Measurements from ENCODE around the gene ESYT2.

Gene ESYT2

GRCh38 chr7:158732494-158733219 is 96.7 kb downstream of the ESYT2 start:
- no peaks in the 10 kb centered on the region for H3K4me1 ChIP-seq (ENCODE audit: control insufficient read depth, insufficient read depth, low read length)
- no peaks in the 10 kb centered on the region for H3K9me3 ChIP-seq (ENCODE audit: control insufficient read depth in 2 of 2, low read length in 2 of 2)
- H3K36me3 ChIP-seq (ENCODE audit: control insufficient read depth in 2 of 2, insufficient read depth in 2 of 2, low read length in 2 of 2): peaks cover 39 to 41% of the 10 kb centered on the region in 2 donors
- no peak overlapping the region for H3K4me3 ChIP-seq (ENCODE audit: low read length in 2 of 2)
- H3K9ac ChIP-seq (ENCODE audit: low read length in 2 of 2): no peak overlapping the region
- H3K27ac ChIP-seq (ENCODE audit: low read length): no peak overlapping the region
- H3K27me3 ChIP-seq (ENCODE audit: control insufficient read depth in 1 of 2, insufficient read depth in 2 of 2, low read length in 2 of 2): no peaks in the 10 kb centered on the region

- Histone ChIP-seq H3K27ac (ENCODE audit: low read length) (no peak overlapping the region), H3K9me3 (ENCODE audit: control insufficient read depth in 2 of 2, low read length in 2 of 2) (no peaks in the 10 kb centered on the region), H3K4me3 (ENCODE audit: low read length in 2 of 2) (no peak overlapping the region), H3K36me3 (ENCODE audit: control insufficient read depth in 2 of 2, insufficient read depth in 2 of 2, low read length in 2 of 2) (peaks cover 33 to 34% of the 10 kb centered on the region in 2 donors), H3K27me3 (ENCODE audit: control insufficient read depth in 1 of 2, insufficient read depth in 2 of 2, low read length in 2 of 2) (no peaks in the 10 kb centered on the region), H3K4me1 (ENCODE audit: control insufficient read depth, insufficient read depth, low read length) (no peaks in the 10 kb centered on the region), H3K9ac (ENCODE audit: low read length in 2 of 2) (no peak overlapping the region)
These were observed 97.5 kb downstream of the ESYT2 start for GRCh38 chr7:158731761-158732160.

GRCh38 chr7:158730383-158731346 is 98.6 kb downstream of the ESYT2 start:
- H3K27ac ChIP-seq (ENCODE audit: low read length): peak overlapping the region; percentile 18

GRCh38 chr7:158729646-158730382 is 99.5 kb downstream of the ESYT2 start:
- Histone ChIP-seq H3K27me3 (ENCODE audit: control insufficient read depth in 1 of 2, insufficient read depth in 2 of 2, low read length in 2 of 2) (no peaks in the 10 kb centered on the region), H3K9ac (ENCODE audit: low read length in 2 of 2) (no peak overlapping the region), H3K9me3 (ENCODE audit: control insufficient read depth in 2 of 2, low read length in 2 of 2) (no peaks in the 10 kb centered on the region), H3K36me3 (ENCODE audit: control insufficient read depth in 2 of 2, insufficient read depth in 2 of 2, low read length in 2 of 2) (peaks cover 21 to 25% of the 10 kb centered on the region in 2 donors), H3K4me1 (ENCODE audit: control insufficient read depth, insufficient read depth, low read length) (no peaks in the 10 kb centered on the region), H3K27ac (ENCODE audit: low read length) (peak overlapping the region; percentile 18), H3K4me3 (ENCODE audit: low read length in 2 of 2) (no peak overlapping the region)

More at GRCh38 chr7:158730383-158731346, 98.6 kb downstream of the ESYT2 start:
- H3K9me3 ChIP-seq (ENCODE audit: control insufficient read depth in 2 of 2, low read length in 2 of 2): no peaks in the 10 kb centered on the region
- H3K4me1 ChIP-seq (ENCODE audit: control insufficient read depth, insufficient read depth, low read length): no peaks in the 10 kb centered on the region
- H3K36me3 ChIP-seq (ENCODE audit: control insufficient read depth in 2 of 2, insufficient read depth in 2 of 2, low read length in 2 of 2): peaks cover 24 to 31% of the 10 kb centered on the region in 2 donors
- no peak overlapping the region for H3K4me3 ChIP-seq (ENCODE audit: low read length in 2 of 2)
- H3K27me3 ChIP-seq (ENCODE audit: control insufficient read depth in 1 of 2, insufficient read depth in 2 of 2, low read length in 2 of 2): no peaks in the 10 kb centered on the region
- H3K9ac ChIP-seq (ENCODE audit: low read length in 2 of 2): no peak overlapping the region

GRCh38 chr7:158728911-158729645 is 100.2 kb downstream of the ESYT2 start:
- Histone ChIP-seq H3K4me3 (ENCODE audit: low read length in 2 of 2) (no peak overlapping the region), H3K4me1 (ENCODE audit: control insufficient read depth, insufficient read depth, low read length) (no peaks in the 10 kb centered on the region), H3K27ac (ENCODE audit: low read length) (no peak overlapping the region), H3K9me3 (ENCODE audit: control insufficient read depth in 2 of 2, low read length in 2 of 2) (no peaks in the 10 kb centered on the region), H3K27me3 (ENCODE audit: control insufficient read depth in 1 of 2, insufficient read depth in 2 of 2, low read length in 2 of 2) (no peaks in the 10 kb centered on the region), H3K9ac (ENCODE audit: low read length in 2 of 2) (no peak overlapping the region), H3K36me3 (ENCODE audit: control insufficient read depth in 2 of 2, insufficient read depth in 2 of 2, low read length in 2 of 2) (peaks cover 14 to 18% of the 10 kb centered on the region in 2 donors)

GRCh38 chr7:158727690-158728089 is 101.6 kb downstream of the ESYT2 start:
- H3K27me3 ChIP-seq (ENCODE audit: control insufficient read depth in 1 of 2, insufficient read depth in 2 of 2, low read length in 2 of 2): no peaks in the 10 kb centered on the region
- no peak overlapping the region for H3K27ac ChIP-seq (ENCODE audit: low read length)
- no peak overlapping the region for H3K9ac ChIP-seq (ENCODE audit: low read length in 2 of 2)
- no peaks in the 10 kb centered on the region for H3K4me1 ChIP-seq (ENCODE audit: control insufficient read depth, insufficient read depth, low read length)
- no peak overlapping the region for H3K4me3 ChIP-seq (ENCODE audit: low read length in 2 of 2)
- no peaks in the 10 kb centered on the region for H3K9me3 ChIP-seq (ENCODE audit: control insufficient read depth in 2 of 2, low read length in 2 of 2)
- H3K36me3 ChIP-seq (ENCODE audit: control insufficient read depth in 2 of 2, insufficient read depth in 2 of 2, low read length in 2 of 2): peaks cover 6 to 13% of the 10 kb centered on the region in 2 donors

- Histone ChIP-seq H3K27me3 (ENCODE audit: control insufficient read depth in 1 of 2, insufficient read depth in 2 of 2, low read length in 2 of 2) (no peaks in the 10 kb centered on the region), H3K4me1 (ENCODE audit: control insufficient read depth, insufficient read depth, low read length) (no peaks in the 10 kb centered on the region), H3K4me3 (ENCODE audit: low read length in 2 of 2) (no peak overlapping the region), H3K36me3 (ENCODE audit: control insufficient read depth in 2 of 2, insufficient read depth in 2 of 2, low read length in 2 of 2) (peaks cover 5 to 6% of the 10 kb centered on the region in 2 donors), H3K9ac (ENCODE audit: low read length in 2 of 2) (no peak overlapping the region), H3K9me3 (ENCODE audit: control insufficient read depth in 2 of 2, low read length in 2 of 2) (no peaks in the 10 kb centered on the region), H3K27ac (ENCODE audit: low read length) (no peak overlapping the region)
These were observed 103.0 kb downstream of the ESYT2 start for GRCh38 chr7:158726277-158726807.

- no peak overlapping the region for H3K4me3 ChIP-seq (ENCODE audit: low read length in 2 of 2)
- H3K9me3 ChIP-seq (ENCODE audit: control insufficient read depth in 2 of 2, low read length in 2 of 2): no peaks in the 10 kb centered on the region
- H3K27me3 ChIP-seq (ENCODE audit: control insufficient read depth in 1 of 2, insufficient read depth in 2 of 2, low read length in 2 of 2): no peaks in the 10 kb centered on the region
- no peak overlapping the region for H3K9ac ChIP-seq (ENCODE audit: low read length in 2 of 2)
- H3K27ac ChIP-seq (ENCODE audit: low read length): no peak overlapping the region
- no peaks in the 10 kb centered on the region for H3K4me1 ChIP-seq (ENCODE audit: control insufficient read depth, insufficient read depth, low read length)
- peaks cover 1 to 5% of the 10 kb centered on the region in 2 donors for H3K36me3 ChIP-seq (ENCODE audit: control insufficient read depth in 2 of 2, insufficient read depth in 2 of 2, low read length in 2 of 2)
These were observed 103.9 kb downstream of the ESYT2 start for GRCh38 chr7:158725506-158725800.

GRCh38 chr7:158724658-158725505 is 104.4 kb downstream of the ESYT2 start:
- Histone ChIP-seq H3K9ac (ENCODE audit: low read length in 2 of 2) (no peak overlapping the region), H3K27me3 (ENCODE audit: control insufficient read depth in 1 of 2, insufficient read depth in 2 of 2, low read length in 2 of 2) (no peaks in the 10 kb centered on the region), H3K4me3 (ENCODE audit: low read length in 2 of 2) (no peak overlapping the region), H3K9me3 (ENCODE audit: control insufficient read depth in 2 of 2, low read length in 2 of 2) (no peaks in the 10 kb centered on the region), H3K4me1 (ENCODE audit: control insufficient read depth, insufficient read depth, low read length) (no peaks in the 10 kb centered on the region), H3K36me3 (ENCODE audit: control insufficient read depth in 2 of 2, insufficient read depth in 2 of 2, low read length in 2 of 2) (peaks cover 0 to 2% of the 10 kb centered on the region in 2 donors), H3K27ac (ENCODE audit: low read length) (no peak overlapping the region)
